HCT116 (cell line): ENCODE data around the gene CUX1.

Experiments used
- CEBPB ChIP-seq: IDR thresholded peaks from 2 replicates; pipeline ENCODE4 v1.6.1; 2012; ENCODE audit warnings: low read depth
- CTCF ChIP-seq, 3 experiments: fragments of 200-600 bp in 1 of 3; sonication (generic) in 1 of 3; IDR thresholded peaks in 2 of 3; conservative IDR thresholded peaks in 1 of 3; 2 replicates each; pipeline ENCODE4 v1.5.1; 2012 to 2017; ENCODE audit warnings: low read depth in 2 of 3, low read length in 2 of 3, antibody characterized with exemption in 1 of 3, borderline replicate concordance in 1 of 3, control low read depth in 1 of 3, mild to moderate bottlenecking in 1 of 3, mixed read lengths in 1 of 3, mixed run types in 1 of 3, moderate library complexity in 1 of 3; ENCODE audit not compliant: insufficient read depth in 1 of 3
- EZH2 ChIP-seq: fragments of 200-600 bp; sonication (generic); IDR thresholded peaks from 2 replicates; pipeline ENCODE4 v1.6.1; 2017; ENCODE audit warnings: antibody characterized with exemption, mixed run types
- EZH2phosphoT487 ChIP-seq: fragments of 200-600 bp; IDR thresholded peaks from 2 replicates; pipeline ENCODE4 v1.6.1; 2018; ENCODE audit warnings: antibody characterized with exemption, borderline replicate concordance
- MAX ChIP-seq: IDR thresholded peaks from 2 replicates; pipeline ENCODE4 v1.6.1; 2012
- POLR2A ChIP-seq: IDR thresholded peaks from 2 replicates; pipeline ENCODE4 v1.7.0; 2011; ENCODE audit warnings: borderline replicate concordance; ENCODE audit not compliant: insufficient read depth, insufficient read length; ENCODE audit errors: extremely low read depth
- POLR2AphosphoS5 ChIP-seq: IDR thresholded peaks from 2 replicates; pipeline ENCODE4 v1.6.1; 2011; ENCODE audit warnings: mild to moderate bottlenecking, low read depth, low read length, moderate library complexity
- RAD21 ChIP-seq: IDR thresholded peaks from 2 replicates; pipeline ENCODE4 v1.6.1; 2012; ENCODE audit warnings: low read depth, mild to moderate bottlenecking
- REST ChIP-seq: IDR thresholded peaks from 2 replicates; pipeline ENCODE4 v1.6.1; 2012; ENCODE audit warnings: low read depth
- SRF ChIP-seq: IDR thresholded peaks from 2 replicates; pipeline ENCODE4 v1.6.1; 2012; ENCODE audit warnings: low read depth
- ZNF274 ChIP-seq: fragments of 200-500 bp; sonication (Bioruptor generic); IDR thresholded peaks from 2 replicates; pipeline ENCODE4 v1.6.1; 2014; ENCODE audit warnings: mild to moderate bottlenecking, low read depth, low read length, inconsistent platforms

- TF ChIP-seq POLR2A: no peak
- TF ChIP-seq CTCF (IDR thresholded peaks at IDR 0.05 in 2 of 3, conservative IDR thresholded peaks at IDR 0.05 in 1 of 3; ENCODE audit: borderline replicate concordance in 1 of 3, insufficient read depth in 1 of 3, low read depth in 2 of 3, low read length in 2 of 3): no peak
- TF ChIP-seq CEBPB: no peak
- TF ChIP-seq EZH2: no peak
- TF ChIP-seq REST: no peak
- TF ChIP-seq MAX: no peak
- TF ChIP-seq RAD21: no peak
- TF ChIP-seq POLR2AphosphoS5: no peak
- TF ChIP-seq EZH2phosphoT487: no peak
- TF ChIP-seq ZNF274: no peak
- TF ChIP-seq SRF: no peak
Observed at GRCh38 chr7:101878938-101879337, 61.5 kb downstream of the CUX1 start.
